GM19463 (cell line): ENCODE data around the gene STX1A.
"Not testable (repeated sequence)": the region's sequence is repeated elsewhere in the genome, so short reads cannot be mapped to it uniquely, and the experiment has no call there.

Experiments used
- ATAC-seq: cut with Tn5 transposase; IDR thresholded peaks from one replicate; pipeline ENCODE4 v1.9.1; 2021; ENCODE audit warnings: mild to moderate bottlenecking, moderate library complexity; ENCODE audit not compliant: unreplicated experiment

Gene STX1A

DNA sequence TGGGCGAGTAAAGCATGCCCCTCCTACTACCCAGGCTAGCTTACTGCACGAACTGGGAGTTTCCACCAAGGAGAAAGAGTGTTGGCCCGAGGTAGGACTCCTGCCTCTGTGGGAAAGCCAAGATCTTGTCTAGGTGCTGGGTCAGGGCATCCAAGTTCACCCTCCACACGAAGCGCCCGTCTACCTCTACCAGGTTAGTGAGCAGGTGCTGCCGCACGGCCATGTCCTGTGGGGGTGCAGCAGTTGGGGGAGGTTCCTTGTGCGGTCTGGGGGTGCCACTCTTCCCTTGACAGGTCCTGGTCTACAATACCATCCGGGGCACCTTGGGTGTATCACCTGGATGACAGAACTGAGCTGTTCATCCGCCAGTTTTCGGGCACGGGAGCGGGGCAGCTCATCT lies 17.4 kb upstream of the STX1A start:
- ATAC-seq, result no peak

GRCh38 chr7:73735528-73735905 lies 16.0 kb upstream of the STX1A start:
- no peak for ATAC-seq

DNA sequence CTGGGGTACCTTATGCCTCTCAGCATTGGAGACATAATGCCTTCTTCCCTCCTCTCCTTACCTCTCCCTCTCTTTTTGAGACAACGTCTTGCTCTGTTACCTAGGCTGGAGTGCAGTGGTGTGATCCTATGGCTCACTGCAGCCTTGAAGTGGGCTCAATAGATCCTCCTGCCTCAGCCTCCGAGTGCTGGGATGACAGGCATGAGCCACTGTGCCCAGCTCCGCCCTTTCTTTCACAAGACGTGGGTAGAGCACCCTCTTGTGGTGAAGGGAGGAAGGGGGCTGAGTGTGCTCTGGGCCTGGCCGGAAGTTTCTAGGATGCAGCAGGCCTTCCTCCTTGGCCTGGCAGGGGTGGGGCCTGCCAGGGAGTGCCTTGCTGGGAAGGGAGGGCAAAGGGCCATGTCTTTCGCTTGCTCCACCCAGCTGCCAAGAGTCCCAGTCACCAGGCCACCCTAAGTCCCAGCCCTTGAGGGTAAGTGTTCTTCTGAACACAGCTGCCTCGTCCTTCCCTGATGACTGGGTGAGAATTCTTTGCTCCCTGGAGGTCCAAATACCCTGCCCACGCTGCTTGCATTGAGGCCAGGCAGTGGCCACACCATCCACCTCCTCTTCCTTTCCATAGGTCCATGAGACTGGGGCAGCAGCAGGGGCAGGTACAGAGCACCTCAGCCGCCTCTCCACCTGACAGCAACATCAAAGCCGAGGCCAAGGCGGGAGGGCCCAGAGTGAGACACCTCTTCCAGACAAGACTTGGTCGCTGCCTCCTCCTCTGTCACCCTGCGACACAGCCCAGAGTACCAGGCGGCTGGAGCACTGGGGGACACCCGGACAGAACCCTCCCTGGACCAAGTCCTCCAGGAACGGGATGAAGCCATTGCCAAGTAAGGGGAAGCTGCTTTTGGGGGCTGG lies 15.4 kb upstream of the STX1A start:
- ATAC-seq, result peak; percentile 45

DNA sequence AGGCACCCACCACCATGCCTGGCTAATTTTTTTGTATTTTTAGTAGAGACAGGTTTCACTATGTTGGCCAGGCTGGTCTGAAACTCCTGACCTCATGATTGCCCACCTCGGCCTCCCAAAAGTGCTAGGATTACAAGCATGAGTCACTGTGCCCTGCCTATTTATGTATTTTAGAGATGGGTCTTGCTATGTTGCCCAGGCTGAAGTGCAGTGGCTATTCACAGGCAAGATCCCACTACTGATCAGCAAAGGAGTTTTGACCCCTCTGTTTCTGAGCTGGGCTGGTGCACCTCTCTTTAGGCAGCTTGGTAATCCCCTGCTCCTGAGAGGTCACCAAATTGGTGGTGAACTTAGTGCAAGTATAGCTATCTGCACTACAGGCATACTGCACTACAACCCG lies 12.9 kb upstream of the STX1A start:
- no peak for ATAC-seq

DNA sequence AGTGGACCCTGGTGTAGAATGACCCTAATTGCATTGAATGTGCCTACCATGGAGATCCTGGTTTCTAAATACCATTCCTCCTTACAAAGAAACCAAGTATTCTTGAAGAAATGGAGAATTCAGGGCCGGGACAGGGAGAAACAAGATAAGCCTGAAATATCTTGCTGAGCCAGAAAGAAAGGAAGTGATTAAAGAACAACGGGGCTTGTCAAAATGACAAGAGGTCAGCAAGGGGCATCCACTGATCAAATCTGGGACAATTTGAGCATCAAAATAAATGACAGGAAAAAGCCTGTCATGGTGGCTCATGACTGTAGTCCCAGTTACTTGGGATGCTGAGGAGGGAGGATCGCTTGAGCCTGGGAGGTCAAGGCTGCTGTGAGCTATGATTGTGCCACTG lies 11.0 kb upstream of the STX1A start:
- no peak for ATAC-seq

DNA sequence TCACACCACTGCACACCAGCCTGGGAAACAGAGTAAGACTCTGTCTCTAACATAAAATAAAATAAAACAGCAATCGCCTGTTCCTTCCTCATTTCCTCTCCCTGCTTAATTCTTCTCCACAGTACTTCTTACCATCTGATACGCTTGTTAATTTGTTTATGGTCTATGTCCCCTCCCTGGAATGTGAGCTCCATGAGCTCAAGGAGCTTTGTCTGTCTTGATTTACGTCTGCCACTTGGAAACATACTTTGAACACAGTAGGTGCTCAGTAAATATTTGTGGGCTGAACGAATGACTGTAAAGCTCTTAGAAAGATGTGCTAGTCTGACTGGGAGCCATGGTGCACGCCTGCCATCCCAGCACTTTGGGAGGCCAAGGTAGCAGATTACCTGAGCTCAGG lies 9.1 kb upstream of the STX1A start:
- no peak for ATAC-seq

- no peak for ATAC-seq
Observed at GRCh38 chr7:73727952-73728351, 8.5 kb upstream of the STX1A start.

DNA sequence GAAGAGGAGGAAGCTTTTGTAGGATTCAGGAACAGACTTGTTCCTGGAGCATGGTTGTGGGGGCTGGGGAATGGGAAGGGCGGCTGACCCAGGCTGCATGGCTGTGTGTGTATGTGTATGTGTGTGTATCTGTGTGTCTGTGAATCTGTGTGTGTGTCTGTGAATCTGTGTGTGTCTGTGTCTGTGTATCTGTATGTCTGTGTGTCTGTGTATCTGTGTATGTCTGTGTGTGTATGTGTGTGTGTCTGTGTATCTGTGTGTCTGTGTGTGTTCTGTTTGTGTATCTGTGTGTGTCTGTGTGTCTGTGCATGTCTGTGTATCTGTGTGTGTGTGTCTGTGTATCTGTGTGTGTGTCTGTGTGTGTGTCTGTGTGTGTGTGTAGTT lies 6.6 kb upstream of the STX1A start:
- no peak for ATAC-seq

DNA sequence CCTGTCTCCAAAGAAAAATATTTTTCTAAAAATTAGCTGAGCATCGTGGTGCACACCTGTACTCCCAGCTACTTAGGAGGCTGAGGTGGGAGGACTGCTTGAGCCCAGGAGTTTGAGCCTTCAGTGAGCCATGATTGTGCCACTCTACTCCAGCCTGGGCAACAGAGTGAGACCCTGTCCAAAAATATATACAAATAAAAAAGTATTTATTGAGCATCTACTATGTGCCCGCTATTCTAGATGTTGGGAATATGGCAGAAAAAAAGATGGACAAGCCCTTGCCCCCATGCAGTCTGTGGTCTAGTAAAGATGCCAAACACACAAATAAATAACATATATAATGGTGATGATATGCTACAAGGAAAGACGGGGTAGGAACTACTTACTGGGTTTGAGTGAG lies 4.3 kb upstream of the STX1A start:
- ATAC-seq, result no peak

DNA sequence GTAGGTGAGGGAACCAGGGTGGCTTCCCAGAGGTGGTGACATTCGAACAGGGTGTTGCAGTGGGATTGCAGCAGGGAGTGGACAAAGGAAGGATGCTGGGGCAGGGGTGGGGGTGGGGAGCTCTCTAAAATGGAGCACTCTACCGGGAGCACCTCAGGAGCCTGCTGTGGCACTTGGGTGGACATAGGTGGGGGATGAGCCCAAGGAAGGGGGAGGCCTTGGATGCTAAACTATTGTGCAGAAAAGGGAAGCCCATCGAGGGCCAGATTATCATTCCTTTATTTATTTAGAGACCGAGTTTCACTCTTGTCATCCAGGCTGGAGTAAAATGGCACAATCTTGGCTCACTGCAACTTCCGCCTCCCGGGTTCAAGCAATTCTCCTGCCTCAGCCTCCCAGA lies 3.3 kb upstream of the STX1A start:
- no peak for ATAC-seq

- ATAC-seq, result not testable (repeated sequence)
Observed at GRCh38 chr7:73722182-73722581, 2.7 kb upstream of the STX1A start.

DNA sequence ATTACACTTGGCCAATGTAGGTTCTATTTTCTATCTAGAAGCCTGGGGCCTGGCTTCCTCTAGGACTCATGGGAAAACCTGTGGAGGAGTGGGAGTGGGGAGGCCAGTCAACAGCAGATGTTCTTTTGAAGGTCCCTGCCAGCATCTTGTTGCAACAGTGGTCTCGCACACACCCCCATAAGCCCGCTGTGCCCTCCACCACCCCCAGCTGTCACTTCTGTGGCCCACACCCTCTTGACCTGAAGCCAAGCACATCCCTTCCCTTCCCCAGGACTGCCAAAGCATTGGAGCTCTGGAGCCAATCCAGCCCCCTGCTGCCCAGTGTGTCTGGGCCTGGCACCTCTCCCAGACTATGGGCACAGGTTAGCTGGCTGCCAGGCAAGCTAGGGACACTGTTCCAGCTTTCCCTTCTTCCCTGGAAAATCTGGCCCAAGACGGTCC lies 1.9 kb upstream of the STX1A start:
- no peak for ATAC-seq

- not testable (repeated sequence) for ATAC-seq
Observed at GRCh38 chr7:73720443-73720842, 974 bp upstream of the STX1A start.

DNA sequence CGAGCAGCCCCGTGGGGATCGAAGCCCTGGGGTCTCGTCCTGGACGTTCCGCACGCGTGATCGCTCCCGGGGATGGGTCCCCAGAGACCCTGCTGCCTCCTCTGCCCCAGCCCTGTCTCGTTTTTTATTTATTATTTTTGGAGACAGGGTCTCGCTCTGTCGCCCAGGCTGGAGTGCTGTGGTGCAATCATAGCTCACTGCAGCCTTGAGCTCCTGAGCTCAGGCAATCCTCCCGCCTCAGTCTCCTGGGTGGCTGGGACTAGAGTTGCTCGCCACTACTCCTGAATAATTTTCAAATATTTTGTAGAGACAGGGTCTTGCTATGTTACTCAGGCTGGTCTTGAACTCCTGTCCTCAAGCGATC lies 319 bp upstream of the STX1A start:
- ATAC-seq, result no peak

GRCh38 chr7:73718438-73718881 lies 1.0 kb downstream of the STX1A start:
- ATAC-seq, result no peak

DNA sequence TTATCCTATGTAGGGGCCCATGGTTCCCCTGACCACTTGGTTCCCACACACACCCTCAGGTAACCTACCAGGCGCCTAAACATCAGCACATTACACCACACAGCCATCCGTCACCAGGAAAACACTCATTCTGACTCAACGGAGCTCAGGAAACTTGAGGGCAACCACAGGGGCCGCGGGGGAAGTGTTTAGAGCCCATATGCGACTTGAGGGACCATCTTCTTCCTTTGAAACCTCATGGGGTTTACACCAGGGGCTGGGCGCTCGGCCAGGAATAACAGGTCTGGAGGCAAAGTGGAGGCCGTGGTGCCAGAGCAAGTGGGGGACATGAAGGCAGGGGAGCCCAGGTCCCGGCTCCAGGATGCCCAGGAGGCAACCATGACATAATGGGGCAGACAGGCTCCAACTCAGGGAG lies 1.5 kb downstream of the STX1A start:
- no peak for ATAC-seq

GRCh38 chr7:73717025-73717807 lies 2.3 kb downstream of the STX1A start:
- no peak for ATAC-seq

DNA sequence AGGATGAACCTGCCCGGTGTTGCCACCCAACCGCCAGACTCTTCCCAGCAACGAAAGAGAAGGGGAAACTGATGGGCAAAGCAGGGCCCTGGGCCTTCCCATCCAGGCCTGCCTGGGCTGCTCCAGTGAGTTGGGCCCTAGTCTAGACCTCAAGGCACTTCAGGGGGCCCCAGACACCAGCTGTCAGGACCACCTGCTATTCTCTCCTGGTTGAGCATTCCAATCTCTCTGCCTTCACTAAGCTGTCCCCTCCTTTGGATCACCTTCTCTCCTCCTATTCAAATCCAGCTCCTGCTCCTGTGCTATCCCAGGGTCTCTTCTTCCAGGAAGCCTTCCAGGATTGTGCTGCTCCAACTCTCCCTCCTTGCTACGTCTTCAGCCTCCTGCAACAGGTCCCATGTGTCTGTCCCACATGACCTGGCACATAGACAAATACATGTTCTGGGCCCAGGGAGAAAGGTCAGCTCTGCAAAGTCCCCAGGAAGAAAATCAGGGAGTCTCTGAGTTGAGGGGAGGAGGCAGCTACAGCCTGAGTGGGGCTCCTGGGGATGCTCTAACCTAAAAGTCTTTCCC lies 3.1 kb downstream of the STX1A start:
- no peak for ATAC-seq

- peak; percentile 45 for ATAC-seq
Observed at GRCh38 chr7:73715648-73716317, 3.7 kb downstream of the STX1A start.

GRCh38 chr7:73713319-73713718 lies 6.2 kb downstream of the STX1A start:
- not testable (repeated sequence) for ATAC-seq

DNA sequence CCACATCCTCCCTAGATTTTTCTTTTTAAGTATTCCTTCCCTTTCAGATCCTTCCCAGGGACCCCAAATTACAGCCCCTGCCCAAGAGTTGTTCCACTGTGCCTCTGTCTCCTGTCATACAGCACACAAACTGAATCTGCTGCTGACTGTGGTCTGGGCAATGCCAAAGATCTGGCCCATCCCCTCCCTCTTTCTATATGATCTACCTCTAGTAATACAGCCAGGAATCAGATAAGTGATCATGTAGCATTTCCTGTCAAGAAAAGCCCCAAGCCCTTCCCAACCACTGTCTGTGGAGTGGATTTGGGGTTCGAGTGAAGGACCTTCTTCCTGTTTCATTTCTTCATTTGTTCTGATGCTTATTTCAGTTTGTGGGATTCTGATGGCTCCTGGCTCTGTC lies 6.7 kb downstream of the STX1A start:
- ATAC-seq, result no peak
